Smooth muscle cell (in vitro differentiated cells): ENCODE measurements around the gene CORIN. TPM values are rescaled to one million over a fixed set of nuclear protein-coding genes. Genes with fewer than 3 reads are reported as not detected.

Experiments
- DNase-seq: peaks from one replicate; lab custom pipeline; 2025; ENCODE audit not compliant: unreplicated experiment; lab: John Stamatoyannopoulos, UW
- H2AFZ ChIP-seq: fragments of 200-600 bp; sonication (generic); 2 replicates; pipeline ENCODE4 v1.6.0; 2016; ENCODE audit warnings: antibody characterized with exemption, low read depth, mild to moderate bottlenecking
- H3F3A ChIP-seq: fragments of 200-600 bp; sonication (generic); 2 replicates; pipeline ENCODE4 v1.6.0; 2017; ENCODE audit warnings: antibody characterized with exemption, low read depth
- H3K27ac ChIP-seq: fragments of 200-600 bp; sonication (generic); 2 replicates; pipeline ENCODE4 v1.5.1; 2016; ENCODE audit warnings: low read depth, mild to moderate bottlenecking
- H3K27me3 ChIP-seq: fragments of 200-600 bp; sonication (generic); 2 replicates; pipeline ENCODE4 v1.6.1; 2016; ENCODE audit warnings: low read depth, mild to moderate bottlenecking
- H3K36me3 ChIP-seq: fragments of 200-600 bp; sonication (generic); 2 replicates; pipeline ENCODE4 v1.5.1; 2016; ENCODE audit warnings: low read depth
- H3K4me1 ChIP-seq: fragments of 200-600 bp; sonication (generic); 2 replicates; pipeline ENCODE4 v1.5.1; 2016; ENCODE audit warnings: low read depth
- H3K4me2 ChIP-seq: fragments of 200-600 bp; sonication (generic); 2 replicates; pipeline ENCODE4 v1.6.0; 2016; ENCODE audit warnings: mild to moderate bottlenecking
- H3K4me3 ChIP-seq: fragments of 200-600 bp; sonication (generic); 2 replicates; pipeline ENCODE4 v1.5.1; 2016; ENCODE audit warnings: mild to moderate bottlenecking
- H3K79me2 ChIP-seq: fragments of 200-600 bp; sonication (generic); 2 replicates; pipeline ENCODE4 v1.6.0; 2016; ENCODE audit warnings: low read depth, mild to moderate bottlenecking
- H3K9ac ChIP-seq: fragments of 200-600 bp; sonication (generic); 2 replicates; pipeline ENCODE4 v1.6.0; 2016; ENCODE audit warnings: low read depth
- H3K9me3 ChIP-seq: fragments of 200-600 bp; sonication (generic); replicated peaks from 2 replicates; pipeline ENCODE4 v1.5.1; 2016; ENCODE audit warnings: low read depth
- H4K20me1 ChIP-seq: fragments of 200-600 bp; sonication (generic); 2 replicates; pipeline ENCODE4 v1.6.0; 2016; ENCODE audit warnings: low read depth
- CTCF ChIP-seq: fragments of 200-600 bp; sonication (generic); IDR thresholded peaks from 2 replicates; pipeline ENCODE4 v1.5.1; 2017; ENCODE audit warnings: borderline replicate concordance, mild to moderate bottlenecking, antibody characterized with exemption; ENCODE audit not compliant: insufficient read depth, poor library complexity, severe bottlenecking
- WGBS: methylation state at CpG from one replicate; pipeline ENCODE4 v1.1.7; 2016; ENCODE audit warnings: low lambda C conversion rate; 5-methylcytosine and 5-hydroxymethylcytosine counted together
- polyA plus RNA-seq: library from polyadenylated mRNA; unstranded; fragments of >200 nt; fragmentation: Nextera tagmentation; extraction: Ambion mirVana; gene quantifications from 2 replicates; pipeline ENCODE4 v1.2.1, GENCODE V29; 2016
- total RNA-seq: library from RNA; depleted of rRNA; stranded (reverse); fragments of >200 nt; gene quantifications from 2 replicates; pipeline ENCODE4 v1.2.3, GENCODE V29; 2014

Gene CORIN
- total and polyA plus RNA-seq, 2 experiments from 2014 or later = 0.27 to 1.8 TPM

GRCh38 chr4:47849466-47849865 lies 11.6 kb upstream of the CORIN start:
- DNase-seq = no peak
- H3K27me3 ChIP-seq = no peaks in the 10 kb centered on the region

GRCh38 chr4:47848041-47848440 lies 10.2 kb upstream of the CORIN start:
- H3K36me3 ChIP-seq = peaks cover 16% of the 10 kb centered on the region
- WGBS = 100% methylated on average over 2 of the region's 2 CpGs

More at GRCh38 chr4:47849466-47849865, 11.6 kb upstream of the CORIN start:
- no peaks in the 10 kb centered on the region for H3K9me3 ChIP-seq
- peaks cover 17% of the 10 kb centered on the region for H3K36me3 ChIP-seq
- H4K20me1 ChIP-seq = no peaks in the 10 kb centered on the region
- H2AFZ ChIP-seq = no peak overlapping the region
- H3K79me2 ChIP-seq = no peaks in the 10 kb centered on the region
- 82% methylated on average over 1 of the region's 1 CpG for WGBS
- TF ChIP-seq CTCF = no peak
- H3F3A ChIP-seq = no peaks in the 10 kb centered on the region
- H3K4me2 ChIP-seq = no peak overlapping the region
- H3K9ac ChIP-seq = no peak overlapping the region
- H3K4me3 ChIP-seq = no peak overlapping the region
- H3K4me1 ChIP-seq = no peaks in the 10 kb centered on the region
- no peak overlapping the region for H3K27ac ChIP-seq

GRCh38 chr4:47842985-47843384 lies 5.1 kb upstream of the CORIN start:
- Histone ChIP-seq H3K9me3 (no peaks in the 10 kb centered on the region), H3K4me2 (no peak overlapping the region), H3K27me3 (peaks cover 8% of the 10 kb centered on the region), H4K20me1 (peaks cover 13% of the 10 kb centered on the region), H3K4me1 (no peaks in the 10 kb centered on the region), H2AFZ (no peak overlapping the region), H3K4me3 (no peak overlapping the region), H3F3A (no peaks in the 10 kb centered on the region), H3K79me2 (no peaks in the 10 kb centered on the region), H3K9ac (no peak overlapping the region), H3K27ac (no peak overlapping the region), H3K36me3 (peaks cover 7% of the 10 kb centered on the region)
- DNase-seq = no peak
- TF ChIP-seq CTCF = no peak

More at GRCh38 chr4:47848041-47848440, 10.2 kb upstream of the CORIN start:
- H4K20me1 ChIP-seq = no peaks in the 10 kb centered on the region
- H3K9me3 ChIP-seq = no peaks in the 10 kb centered on the region
- H3K27me3 ChIP-seq = no peaks in the 10 kb centered on the region
- H3K4me2 ChIP-seq = no peak overlapping the region
- no peak overlapping the region for H3K4me3 ChIP-seq
- H3K79me2 ChIP-seq = no peaks in the 10 kb centered on the region
- no peak overlapping the region for H3K9ac ChIP-seq
- no peak for TF ChIP-seq CTCF
- no peak overlapping the region for H2AFZ ChIP-seq
- DNase-seq = no peak
- H3F3A ChIP-seq = no peaks in the 10 kb centered on the region
- H3K27ac ChIP-seq = no peak overlapping the region
- H3K4me1 ChIP-seq = no peaks in the 10 kb centered on the region

GRCh38 chr4:47840291-47840690 lies 2.4 kb upstream of the CORIN start:
- H3F3A ChIP-seq = no peaks in the 10 kb centered on the region
- H3K79me2 ChIP-seq = no peaks in the 10 kb centered on the region
- peaks cover 14% of the 10 kb centered on the region for H3K4me1 ChIP-seq
- no peak overlapping the region for H2AFZ ChIP-seq
- H3K4me2 ChIP-seq = no peak overlapping the region
- WGBS = 97% methylated on average over 1 of the region's 1 CpG
- no peak overlapping the region for H3K4me3 ChIP-seq
- no peak overlapping the region for H3K27ac ChIP-seq
- H4K20me1 ChIP-seq = peaks cover 13% of the 10 kb centered on the region
- peaks cover 34% of the 10 kb centered on the region for H3K27me3 ChIP-seq
- no peak for TF ChIP-seq CTCF
- no peak overlapping the region for H3K9ac ChIP-seq
- H3K9me3 ChIP-seq = no peaks in the 10 kb centered on the region
- no peak for DNase-seq
- no peaks in the 10 kb centered on the region for H3K36me3 ChIP-seq
